H1 (cell line): ENCODE data around the gene LMX1A. TPM values are rescaled to one million over a fixed set of nuclear protein-coding genes. Genes with fewer than 3 reads are reported as not detected.

Source experiments
- FOSL1 ChIP-seq: IDR thresholded peaks from 2 replicates; pipeline ENCODE4 v1.6.1; 2011; ENCODE audit warnings: mild to moderate bottlenecking, low read depth, low read length, moderate library complexity; ENCODE audit not compliant: insufficient read depth
- SRF ChIP-seq: IDR thresholded peaks from 2 replicates; pipeline ENCODE4 v1.6.1; 2011; ENCODE audit warnings: mild to moderate bottlenecking, low read depth, low read length, moderate library complexity
- polyA plus RNA-seq, 7 experiments: library from polyadenylated mRNA; depleted of rRNA in 3 of 7; stranded (reverse) in 5 of 7; unstranded in 2 of 7; fragments of >200 nt in 5 of 7; fragments of 200-250 nt in 2 of 7; gene quantifications; 1 replicate in 5 of 7; 2 replicates in 1 of 7; 4 replicates in 1 of 7; pipeline versions ENCODE4 v1.2.1 to v1.2.3, GENCODE V29; 2011 to 2013; ENCODE audit warnings: missing spikeins in 2 of 7, mixed read lengths in 2 of 7
- total RNA-seq: library from RNA; stranded (reverse); fragmentation: NEBNext Ultra II Directional; extraction: Animal tissue kit (Norgen Biotek cat#: 25700); gene quantifications from 2 replicates; pipeline ENCODE4 v1.2.1, GENCODE V29; 2021
- TF ChIP-seq, protein P1 (sequence below): fragments of 300-600 bp; sonication (generic); IDR thresholded peaks from 2 replicates; pipeline ENCODE4 v1.7.1; 2012; ENCODE audit warnings: low read length, moderate library complexity, mild to moderate bottlenecking, inconsistent platforms; ENCODE audit not compliant: insufficient replicate concordance

Gene LMX1A
- total and polyA plus RNA-seq, 2 of the 8 experiments (the other 6 are each of a cell fraction or from before 2014, with no cell fraction given), result not detected

DNA sequence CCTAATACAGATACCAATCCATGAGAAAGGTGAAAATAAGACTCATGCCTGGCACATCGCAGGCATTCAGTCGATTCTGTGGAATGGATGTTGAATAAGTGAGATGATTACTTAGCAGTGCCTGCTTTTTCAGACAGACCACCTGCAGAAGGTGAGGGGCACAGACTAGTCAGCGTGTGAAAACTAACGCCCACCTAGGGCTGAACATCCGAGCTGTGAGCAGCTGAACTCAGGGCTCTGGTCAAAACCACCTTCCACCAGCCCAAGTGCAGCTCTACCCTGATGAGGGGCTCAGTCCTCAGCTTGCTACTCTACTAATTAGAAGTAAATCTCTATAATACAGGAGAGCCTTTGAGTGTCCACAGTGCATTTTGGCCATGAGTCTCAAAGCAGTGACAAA is 32.5 kb downstream of the LMX1A start (continued):
- TF ChIP-seq, protein P1, sequence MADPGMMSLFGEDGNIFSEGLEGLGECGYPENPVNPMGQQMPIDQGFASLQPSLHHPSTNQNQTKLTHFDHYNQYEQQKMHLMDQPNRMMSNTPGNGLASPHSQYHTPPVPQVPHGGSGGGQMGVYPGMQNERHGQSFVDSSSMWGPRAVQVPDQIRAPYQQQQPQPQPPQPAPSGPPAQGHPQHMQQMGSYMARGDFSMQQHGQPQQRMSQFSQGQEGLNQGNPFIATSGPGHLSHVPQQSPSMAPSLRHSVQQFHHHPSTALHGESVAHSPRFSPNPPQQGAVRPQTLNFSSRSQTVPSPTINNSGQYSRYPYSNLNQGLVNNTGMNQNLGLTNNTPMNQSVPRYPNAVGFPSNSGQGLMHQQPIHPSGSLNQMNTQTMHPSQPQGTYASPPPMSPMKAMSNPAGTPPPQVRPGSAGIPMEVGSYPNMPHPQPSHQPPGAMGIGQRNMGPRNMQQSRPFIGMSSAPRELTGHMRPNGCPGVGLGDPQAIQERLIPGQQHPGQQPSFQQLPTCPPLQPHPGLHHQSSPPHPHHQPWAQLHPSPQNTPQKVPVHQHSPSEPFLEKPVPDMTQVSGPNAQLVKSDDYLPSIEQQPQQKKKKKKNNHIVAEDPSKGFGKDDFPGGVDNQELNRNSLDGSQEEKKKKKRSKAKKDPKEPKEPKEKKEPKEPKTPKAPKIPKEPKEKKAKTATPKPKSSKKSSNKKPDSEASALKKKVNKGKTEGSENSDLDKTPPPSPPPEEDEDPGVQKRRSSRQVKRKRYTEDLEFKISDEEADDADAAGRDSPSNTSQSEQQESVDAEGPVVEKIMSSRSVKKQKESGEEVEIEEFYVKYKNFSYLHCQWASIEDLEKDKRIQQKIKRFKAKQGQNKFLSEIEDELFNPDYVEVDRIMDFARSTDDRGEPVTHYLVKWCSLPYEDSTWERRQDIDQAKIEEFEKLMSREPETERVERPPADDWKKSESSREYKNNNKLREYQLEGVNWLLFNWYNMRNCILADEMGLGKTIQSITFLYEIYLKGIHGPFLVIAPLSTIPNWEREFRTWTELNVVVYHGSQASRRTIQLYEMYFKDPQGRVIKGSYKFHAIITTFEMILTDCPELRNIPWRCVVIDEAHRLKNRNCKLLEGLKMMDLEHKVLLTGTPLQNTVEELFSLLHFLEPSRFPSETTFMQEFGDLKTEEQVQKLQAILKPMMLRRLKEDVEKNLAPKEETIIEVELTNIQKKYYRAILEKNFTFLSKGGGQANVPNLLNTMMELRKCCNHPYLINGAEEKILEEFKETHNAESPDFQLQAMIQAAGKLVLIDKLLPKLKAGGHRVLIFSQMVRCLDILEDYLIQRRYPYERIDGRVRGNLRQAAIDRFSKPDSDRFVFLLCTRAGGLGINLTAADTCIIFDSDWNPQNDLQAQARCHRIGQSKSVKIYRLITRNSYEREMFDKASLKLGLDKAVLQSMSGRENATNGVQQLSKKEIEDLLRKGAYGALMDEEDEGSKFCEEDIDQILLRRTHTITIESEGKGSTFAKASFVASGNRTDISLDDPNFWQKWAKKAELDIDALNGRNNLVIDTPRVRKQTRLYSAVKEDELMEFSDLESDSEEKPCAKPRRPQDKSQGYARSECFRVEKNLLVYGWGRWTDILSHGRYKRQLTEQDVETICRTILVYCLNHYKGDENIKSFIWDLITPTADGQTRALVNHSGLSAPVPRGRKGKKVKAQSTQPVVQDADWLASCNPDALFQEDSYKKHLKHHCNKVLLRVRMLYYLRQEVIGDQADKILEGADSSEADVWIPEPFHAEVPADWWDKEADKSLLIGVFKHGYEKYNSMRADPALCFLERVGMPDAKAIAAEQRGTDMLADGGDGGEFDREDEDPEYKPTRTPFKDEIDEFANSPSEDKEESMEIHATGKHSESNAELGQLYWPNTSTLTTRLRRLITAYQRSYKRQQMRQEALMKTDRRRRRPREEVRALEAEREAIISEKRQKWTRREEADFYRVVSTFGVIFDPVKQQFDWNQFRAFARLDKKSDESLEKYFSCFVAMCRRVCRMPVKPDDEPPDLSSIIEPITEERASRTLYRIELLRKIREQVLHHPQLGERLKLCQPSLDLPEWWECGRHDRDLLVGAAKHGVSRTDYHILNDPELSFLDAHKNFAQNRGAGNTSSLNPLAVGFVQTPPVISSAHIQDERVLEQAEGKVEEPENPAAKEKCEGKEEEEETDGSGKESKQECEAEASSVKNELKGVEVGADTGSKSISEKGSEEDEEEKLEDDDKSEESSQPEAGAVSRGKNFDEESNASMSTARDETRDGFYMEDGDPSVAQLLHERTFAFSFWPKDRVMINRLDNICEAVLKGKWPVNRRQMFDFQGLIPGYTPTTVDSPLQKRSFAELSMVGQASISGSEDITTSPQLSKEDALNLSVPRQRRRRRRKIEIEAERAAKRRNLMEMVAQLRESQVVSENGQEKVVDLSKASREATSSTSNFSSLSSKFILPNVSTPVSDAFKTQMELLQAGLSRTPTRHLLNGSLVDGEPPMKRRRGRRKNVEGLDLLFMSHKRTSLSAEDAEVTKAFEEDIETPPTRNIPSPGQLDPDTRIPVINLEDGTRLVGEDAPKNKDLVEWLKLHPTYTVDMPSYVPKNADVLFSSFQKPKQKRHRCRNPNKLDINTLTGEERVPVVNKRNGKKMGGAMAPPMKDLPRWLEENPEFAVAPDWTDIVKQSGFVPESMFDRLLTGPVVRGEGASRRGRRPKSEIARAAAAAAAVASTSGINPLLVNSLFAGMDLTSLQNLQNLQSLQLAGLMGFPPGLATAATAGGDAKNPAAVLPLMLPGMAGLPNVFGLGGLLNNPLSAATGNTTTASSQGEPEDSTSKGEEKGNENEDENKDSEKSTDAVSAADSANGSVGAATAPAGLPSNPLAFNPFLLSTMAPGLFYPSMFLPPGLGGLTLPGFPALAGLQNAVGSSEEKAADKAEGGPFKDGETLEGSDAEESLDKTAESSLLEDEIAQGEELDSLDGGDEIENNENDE, result no peak
- no peak for TF ChIP-seq FOSL1
- TF ChIP-seq SRF, result no peak
